Esophagus (tissue), 2 donors: ENCODE data around the gene FBXL17. TPM values are rescaled to one million over a fixed set of nuclear protein-coding genes. Genes with fewer than 3 reads are reported as not detected.

ENCODE experiments used
- H3K27ac ChIP-seq, 2 donors: one replicate each; pipeline ENCODE4 v1.5.1; 2013; ENCODE audit warnings: low read depth in 2 of 2, mild to moderate bottlenecking in 2 of 2, inconsistent platforms in 1 of 2, low read length in 1 of 2, moderate library complexity in 1 of 2
- H3K27me3 ChIP-seq, 2 donors: one replicate each; pipeline ENCODE4 v1.6.1; 2013; ENCODE audit warnings: low read length in 2 of 2, control low read depth in 1 of 2, mild to moderate bottlenecking in 1 of 2; ENCODE audit not compliant: insufficient read depth in 2 of 2, control insufficient read depth in 1 of 2
- H3K36me3 ChIP-seq, 2 donors: one replicate each; pipeline ENCODE4 v1.6.1; 2013; ENCODE audit warnings: low read length in 1 of 2; ENCODE audit not compliant: control insufficient read depth in 2 of 2, insufficient read depth in 2 of 2
- H3K4me1 ChIP-seq, 2 donors: one replicate each; pipeline ENCODE4 v1.6.1; 2013; ENCODE audit warnings: low read length in 1 of 2; ENCODE audit not compliant: control insufficient read depth in 2 of 2, insufficient read depth in 2 of 2
- H3K4me3 ChIP-seq, 2 donors: one replicate each; pipeline ENCODE4 v1.5.1; 2013; ENCODE audit warnings: low read length in 2 of 2, mild to moderate bottlenecking in 2 of 2, low read depth in 1 of 2, moderate library complexity in 1 of 2
- H3K9me3 ChIP-seq, 2 donors: one replicate each; pipeline ENCODE4 v1.6.1; 2013; ENCODE audit warnings: mild to moderate bottlenecking in 2 of 2, low read depth in 1 of 2, low read length in 1 of 2, moderate library complexity in 1 of 2; ENCODE audit not compliant: control insufficient read depth in 2 of 2, insufficient read depth in 1 of 2
- WGBS, 2 donors: extraction: QIAGEN DNeasy Blood & Tissue Kit; methylation state at CpG; one replicate each; pipeline ENCODE4 v1.1.7; 2013; 5-methylcytosine and 5-hydroxymethylcytosine counted together
- polyA plus RNA-seq, 2 donors: library from polyadenylated mRNA; stranded (reverse); fragments of 200-250 nt; gene quantifications; one replicate each; pipeline ENCODE4 v1.2.3, GENCODE V29; 2013
- donor health status: healthy with polysubstance abuse.
- donor health status: Bipolar disorder and iron deficiency.

FBXL17 gene
- polyA plus RNA-seq, 2 donors: 3.0 to 5.5 TPM

DNA sequence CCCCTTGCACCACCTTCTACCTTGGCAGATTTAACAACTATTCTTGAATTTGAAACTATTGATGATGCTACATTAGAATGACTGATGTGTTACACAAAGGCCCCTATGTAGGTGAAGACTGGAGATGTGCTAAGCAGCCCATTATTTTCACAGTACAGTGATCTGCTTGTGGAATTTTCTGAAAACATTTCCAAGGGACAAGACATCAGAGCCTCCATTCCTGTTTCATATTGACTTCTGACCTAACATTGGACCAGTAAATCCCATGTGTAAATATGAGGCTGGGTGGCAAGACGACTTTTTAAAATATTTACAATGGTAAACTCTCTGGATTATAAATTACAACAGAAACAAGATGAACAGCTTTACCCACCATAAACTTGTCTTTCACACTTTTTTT, 445.4 kb downstream of the FBXL17 start:
- Histone ChIP-seq H3K9me3 (no peaks in the 10 kb centered on the region), H3K36me3 (no peaks in the 10 kb centered on the region), H3K27me3 (no peaks in the 10 kb centered on the region), H3K4me3 (no peak overlapping the region), H3K4me1 (no peaks in the 10 kb centered on the region), H3K27ac (no peak overlapping the region)
- 50 to 62% methylated on average over 1 of the region's 1 CpG for WGBS, 2 donors

DNA sequence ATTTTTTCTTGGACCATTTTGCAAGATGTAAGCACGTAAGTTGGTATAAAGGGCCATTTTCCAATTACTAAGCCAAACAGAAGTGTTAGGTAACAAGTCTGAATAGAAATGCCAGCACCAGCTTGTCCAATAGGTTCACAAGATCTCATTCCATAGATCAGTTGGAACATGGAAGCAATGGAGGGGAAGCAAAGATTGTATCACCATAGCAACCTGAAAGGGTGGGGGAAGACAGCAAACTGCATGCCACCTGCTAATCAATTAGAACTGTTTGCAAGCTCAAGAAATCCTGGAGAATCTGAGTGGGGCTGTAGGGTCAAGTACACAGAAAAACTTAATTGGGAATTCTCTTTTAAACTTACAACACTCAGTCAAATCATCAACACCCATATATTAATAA, 446.3 kb downstream of the FBXL17 start:
- H3K4me3 ChIP-seq: no peak overlapping the region
- WGBS, 2 donors: 71 to 77% methylated on average over 1 of the region's 1 CpG
- no peaks in the 10 kb centered on the region for H3K4me1 ChIP-seq
- H3K9me3 ChIP-seq: no peaks in the 10 kb centered on the region
- no peak overlapping the region for H3K27ac ChIP-seq
- H3K27me3 ChIP-seq: no peaks in the 10 kb centered on the region
- no peaks in the 10 kb centered on the region for H3K36me3 ChIP-seq

- Histone ChIP-seq H3K27me3 (no peaks in the 10 kb centered on the region), H3K27ac (no peak overlapping the region), H3K9me3 (no peaks in the 10 kb centered on the region), H3K36me3 (no peaks in the 10 kb centered on the region), H3K4me1 (no peaks in the 10 kb centered on the region), H3K4me3 (no peak overlapping the region)
- WGBS, 2 donors: 91 to 97% methylated on average over 3 of the region's 3 CpGs
Observed at GRCh38 chr5:107933326-107933725, 448.6 kb downstream of the FBXL17 start.

GRCh38 chr5:107930891-107931290, 451.0 kb downstream of the FBXL17 start:
- WGBS, 2 donors: 59 to 69% methylated on average over 1 of the region's 1 CpG
- no peaks in the 10 kb centered on the region for H3K4me1 ChIP-seq
- no peak overlapping the region for H3K27ac ChIP-seq
- no peak overlapping the region for H3K4me3 ChIP-seq
- H3K36me3 ChIP-seq: no peaks in the 10 kb centered on the region
- no peaks in the 10 kb centered on the region for H3K27me3 ChIP-seq
- no peaks in the 10 kb centered on the region for H3K9me3 ChIP-seq

DNA sequence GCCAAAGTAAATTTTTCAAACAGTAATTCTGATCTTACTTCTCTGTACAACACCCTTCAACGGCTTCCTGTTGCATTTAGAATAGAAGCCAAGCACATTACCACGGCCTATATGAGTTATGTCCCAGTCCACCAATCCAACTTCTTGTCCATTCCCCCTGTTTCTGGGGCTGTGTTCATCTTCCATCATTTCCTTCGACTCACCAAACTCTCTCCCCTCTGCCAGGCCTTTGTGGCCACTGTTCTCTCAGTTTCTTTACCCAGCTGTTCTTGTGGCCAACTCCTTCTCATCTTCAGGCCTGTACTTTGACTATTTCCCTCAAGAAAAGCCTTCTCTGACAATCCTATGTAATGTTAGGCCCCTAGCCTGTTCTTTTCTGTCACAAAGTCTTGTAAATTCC, 451.8 kb downstream of the FBXL17 start:
- Histone ChIP-seq H3K4me3 (no peak overlapping the region), H3K4me1 (no peaks in the 10 kb centered on the region), H3K36me3 (no peaks in the 10 kb centered on the region), H3K27me3 (no peaks in the 10 kb centered on the region), H3K9me3 (no peaks in the 10 kb centered on the region), H3K27ac (no peak overlapping the region)
- WGBS, 2 donors: 91 to 97% methylated on average over 3 of the region's 3 CpGs

- no peaks in the 10 kb centered on the region for H3K27me3 ChIP-seq
- H3K27ac ChIP-seq: no peak overlapping the region
- no peaks in the 10 kb centered on the region for H3K9me3 ChIP-seq
- no peaks in the 10 kb centered on the region for H3K4me1 ChIP-seq
- H3K4me3 ChIP-seq: no peak overlapping the region
- no peaks in the 10 kb centered on the region for H3K36me3 ChIP-seq
Observed at GRCh38 chr5:107929080-107929479, 452.8 kb downstream of the FBXL17 start.

DNA sequence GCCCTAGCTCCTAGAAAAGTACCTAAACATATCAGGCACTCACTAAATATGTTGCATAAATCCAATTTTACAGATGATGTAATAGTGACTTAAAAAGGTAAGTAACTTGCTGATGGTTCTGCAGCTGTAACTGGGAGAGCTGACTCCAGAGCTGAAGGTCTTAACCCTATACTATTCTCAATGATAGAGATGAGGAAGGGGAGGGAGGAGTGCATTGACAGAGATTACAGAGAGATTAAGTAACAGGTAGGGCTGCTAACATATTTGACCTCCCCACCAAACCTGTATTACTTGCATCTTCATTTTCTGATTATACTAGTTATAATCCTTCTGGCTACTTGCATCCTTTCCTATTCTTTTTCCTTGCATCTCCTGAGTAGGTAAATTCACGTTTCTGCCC, 455.8 kb downstream of the FBXL17 start:
- no peaks in the 10 kb centered on the region for H3K36me3 ChIP-seq
- H3K4me1 ChIP-seq: no peaks in the 10 kb centered on the region
- no peak overlapping the region for H3K4me3 ChIP-seq
- H3K9me3 ChIP-seq: no peaks in the 10 kb centered on the region
- H3K27me3 ChIP-seq: no peaks in the 10 kb centered on the region
- H3K27ac ChIP-seq: no peak overlapping the region
- WGBS, 2 donors: 62 to 64% methylated on average over 1 of the region's 1 CpG

GRCh38 chr5:107925200-107925599, 456.7 kb downstream of the FBXL17 start:
- no peaks in the 10 kb centered on the region for H3K27me3 ChIP-seq
- no peaks in the 10 kb centered on the region for H3K4me1 ChIP-seq
- no peak overlapping the region for H3K4me3 ChIP-seq
- H3K27ac ChIP-seq: no peak overlapping the region
- H3K9me3 ChIP-seq: no peaks in the 10 kb centered on the region
- 62 to 66% methylated on average over 4 of the region's 4 CpGs for WGBS, 2 donors
- no peaks in the 10 kb centered on the region for H3K36me3 ChIP-seq

GRCh38 chr5:107919969-107920368, 461.9 kb downstream of the FBXL17 start:
- H3K36me3 ChIP-seq: no peaks in the 10 kb centered on the region
- WGBS, 2 donors: 86 to 88% methylated on average over 6 of the region's 6 CpGs
- H3K9me3 ChIP-seq: no peaks in the 10 kb centered on the region
- H3K27ac ChIP-seq: no peak overlapping the region
- no peaks in the 10 kb centered on the region for H3K27me3 ChIP-seq
- peaks cover 0 to 3% of the 10 kb centered on the region in 2 donors for H3K4me1 ChIP-seq
- H3K4me3 ChIP-seq: no peak overlapping the region

DNA sequence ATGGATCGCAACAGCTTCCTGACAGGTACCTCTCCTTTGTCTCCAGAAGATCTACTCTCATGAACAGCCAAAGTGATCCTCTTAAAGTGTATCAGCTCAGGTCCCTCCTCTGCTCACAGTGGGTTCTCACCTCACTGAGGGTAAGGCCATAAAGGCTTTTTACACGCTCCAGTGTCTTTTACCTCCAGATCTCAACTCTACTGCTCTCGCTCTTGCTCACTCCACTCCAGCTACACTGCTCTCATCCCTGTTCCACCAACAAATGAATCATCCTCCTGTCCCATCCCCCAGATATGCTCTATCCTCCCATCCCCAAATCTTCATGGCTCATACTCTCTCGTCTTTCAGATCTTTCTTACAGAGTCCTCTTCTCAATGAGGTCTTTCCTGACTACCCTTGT, 462.5 kb downstream of the FBXL17 start:
- H3K9me3 ChIP-seq: no peaks in the 10 kb centered on the region
- no peaks in the 10 kb centered on the region for H3K27me3 ChIP-seq
- H3K4me3 ChIP-seq: no peak overlapping the region
- peaks cover 0 to 3% of the 10 kb centered on the region in 2 donors for H3K4me1 ChIP-seq
- 89 to 94% methylated on average over 4 of the region's 4 CpGs for WGBS, 2 donors
- H3K27ac ChIP-seq: no peak overlapping the region
- no peaks in the 10 kb centered on the region for H3K36me3 ChIP-seq
